Measurements from ENCODE around the gene ANKRD11.
"Not testable (repeated sequence)": the region's sequence is repeated elsewhere in the genome, so short reads cannot be mapped to it uniquely, and the experiment has no call there.

ANKRD11 gene

GRCh38 chr16:89275284-89275584 is 215.1 kb downstream of the ANKRD11 start:
- no peak for DNase-seq

- no peak for DNase-seq
These were observed 215.6 kb downstream of the ANKRD11 start for GRCh38 chr16:89274561-89275283.

- no peak for DNase-seq
These were observed 216.5 kb downstream of the ANKRD11 start for GRCh38 chr16:89273741-89274472.

- no peak for DNase-seq
These were observed 217.7 kb downstream of the ANKRD11 start for GRCh38 chr16:89272631-89273030.

GRCh38 chr16:89270666-89271345 is 219.6 kb downstream of the ANKRD11 start:
- no peak for DNase-seq

GRCh38 chr16:89269805-89270665 is 220.3 kb downstream of the ANKRD11 start:
- DNase-seq = no peak

GRCh38 chr16:89268987-89269735 is 221.2 kb downstream of the ANKRD11 start:
- no peak for DNase-seq

- DNase-seq = no peak
These were observed 221.8 kb downstream of the ANKRD11 start for GRCh38 chr16:89268585-89268984.

- not testable (repeated sequence) for DNase-seq
These were observed 222.6 kb downstream of the ANKRD11 start for GRCh38 chr16:89267746-89268145.

GRCh38 chr16:89266521-89267134 is 223.7 kb downstream of the ANKRD11 start:
- DNase-seq = no peak

- no peak for DNase-seq
These were observed 224.7 kb downstream of the ANKRD11 start for GRCh38 chr16:89265647-89266046.

GRCh38 chr16:89264800-89265550 is 225.4 kb downstream of the ANKRD11 start:
- no peak for DNase-seq

GRCh38 chr16:89261691-89262563 is 228.4 kb downstream of the ANKRD11 start:
- DNase-seq = no peak

- DNase-seq = not testable (repeated sequence)
These were observed 230.5 kb downstream of the ANKRD11 start for GRCh38 chr16:89259901-89260300.

- no peak for DNase-seq
These were observed 232.4 kb downstream of the ANKRD11 start for GRCh38 chr16:89257757-89258465.

GRCh38 chr16:89257281-89257731 is 233.1 kb downstream of the ANKRD11 start:
- peak; percentile 64 for DNase-seq

GRCh38 chr16:89256651-89257254 is 233.6 kb downstream of the ANKRD11 start:
- DNase-seq = peak; percentile 88

GRCh38 chr16:89253548-89254287 is 236.6 kb downstream of the ANKRD11 start:
- no peak for DNase-seq
